ENCODE measurements around the gene ZDBF2. TPM values are rescaled to one million over a fixed set of nuclear protein-coding genes. Genes with fewer than 3 reads are reported as not detected.
A peak's percentile ranks its signal among the peaks of the same experiment; 100 is the strongest.
"Not testable (repeated sequence)": the region's sequence is repeated elsewhere in the genome, so short reads cannot be mapped to it uniquely, and the experiment has no call there.

The ZDBF2 gene
- total RNA-seq, 2 experiments from 2014 or later = 3.2 to 4.3 TPM

DNA sequence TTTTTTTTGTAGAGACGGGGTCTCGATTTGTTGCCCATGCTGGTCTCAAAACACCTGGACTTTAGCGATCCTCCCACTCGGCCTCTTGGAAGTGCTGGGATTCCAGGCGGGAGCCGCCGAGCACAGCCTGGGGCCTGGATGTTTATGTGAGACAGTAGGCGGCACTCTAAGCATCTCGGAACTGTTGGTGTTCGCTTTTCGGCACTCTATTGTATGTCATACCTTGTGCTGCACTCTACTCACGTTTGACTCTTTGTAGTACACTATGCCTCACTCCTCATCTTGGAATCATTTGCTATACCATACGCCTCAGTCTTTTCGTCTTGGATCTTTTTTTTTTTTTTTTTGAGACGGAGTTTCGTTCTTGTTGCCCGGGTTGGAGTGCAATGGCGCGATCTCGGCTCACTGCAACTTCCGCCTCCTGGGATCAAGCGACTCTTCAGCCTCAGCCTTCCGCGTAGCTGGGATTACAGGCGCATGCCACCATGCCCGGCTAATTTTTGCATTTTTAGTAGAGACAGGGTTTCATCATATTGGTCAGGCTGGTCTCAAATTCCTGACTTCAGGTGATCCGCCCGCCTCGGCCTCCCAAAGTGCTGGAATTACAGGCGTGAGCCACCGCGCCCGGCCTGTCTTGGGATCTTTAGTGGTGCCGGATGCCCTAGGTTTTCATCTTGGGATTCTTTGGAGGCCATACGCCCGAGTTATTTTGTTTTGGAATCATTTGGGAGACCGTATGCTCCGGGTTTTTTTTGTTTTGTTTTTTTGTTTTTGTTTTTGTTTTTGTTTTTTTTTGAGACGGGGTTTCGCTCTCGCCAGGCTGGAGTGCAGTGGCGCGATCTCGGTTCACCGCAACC is 24.2 kb upstream of the ZDBF2 start:
- DNase-seq = no peak
- Mint-ChIP-seq H3K9me3 (ENCODE audit: insufficient read depth) (peaks cover 4% of the 10 kb centered on the region), H3K4me1 (ENCODE audit: low read depth) (peaks cover 7% of the 10 kb centered on the region), H3K27ac (no peak overlapping the region), H3K4me3 (peak overlapping the region; percentile 73), H3K36me3 (ENCODE audit: low read depth) (no peaks in the 10 kb centered on the region), H3K27me3 (ENCODE audit: low read depth) (peaks cover 46% of the 10 kb centered on the region)
- ATAC-seq = peak; percentile 60
- CTCF ChIA-PET = interaction anchor here (1.4 kb wide), 1 partner anchor 10 kb away, joined by 3 read pairs; no protein-coding TSS in a partner anchor
- POLR2A ChIA-PET = no interaction called here

DNA sequence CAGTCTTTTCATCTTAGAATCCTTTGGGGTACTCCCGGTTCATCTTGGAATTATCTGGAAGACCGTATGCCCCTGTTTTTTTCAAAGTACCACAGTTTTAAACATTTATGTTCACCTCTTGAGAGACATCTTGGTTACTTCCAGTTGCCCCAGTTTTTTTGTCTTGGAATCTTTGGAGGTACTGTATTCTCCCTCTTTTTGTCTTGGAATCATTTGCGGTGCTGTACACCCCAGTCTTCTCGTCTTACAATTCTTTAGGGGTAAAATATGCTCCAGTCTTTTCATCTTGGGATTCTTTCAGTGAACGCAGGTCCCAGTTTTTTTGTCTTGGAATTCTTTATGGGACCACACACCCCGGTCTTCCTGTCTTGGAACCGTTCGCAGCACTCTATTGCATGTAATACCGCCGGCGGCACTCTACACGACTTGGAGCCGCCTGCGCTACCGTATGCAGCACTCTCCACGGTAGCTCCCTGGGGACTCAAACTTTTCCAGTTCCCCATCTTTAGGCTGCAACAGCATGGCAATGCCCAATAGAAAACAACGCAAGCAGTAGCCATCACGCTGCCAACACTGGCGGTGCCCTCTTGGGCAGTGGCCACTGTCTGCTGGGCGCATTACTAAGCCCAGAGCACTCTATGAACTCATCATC is 21.2 kb upstream of the ZDBF2 start:
- Mint-ChIP-seq H3K27ac (no peak overlapping the region), H3K36me3 (ENCODE audit: low read depth) (no peaks in the 10 kb centered on the region), H3K9me3 (ENCODE audit: insufficient read depth) (peaks cover 4% of the 10 kb centered on the region), H3K4me1 (ENCODE audit: low read depth) (peaks cover 7% of the 10 kb centered on the region), H3K4me3 (no peak overlapping the region), H3K27me3 (ENCODE audit: low read depth) (peaks cover 57% of the 10 kb centered on the region)
- DNase-seq (no peak), ATAC-seq (no peak)
- CTCF ChIA-PET = no interaction called here
- POLR2A ChIA-PET = no interaction called here

- H3K4me3 Mint-ChIP-seq = no peak overlapping the region
- no peak overlapping the region for H3K27ac Mint-ChIP-seq
- ChIA-PET CTCF (no interaction called here), POLR2A (no interaction called here)
- H3K9me3 Mint-ChIP-seq (ENCODE audit: insufficient read depth) = peaks cover 4% of the 10 kb centered on the region
- peaks cover 7% of the 10 kb centered on the region for H3K4me1 Mint-ChIP-seq (ENCODE audit: low read depth)
- H3K36me3 Mint-ChIP-seq (ENCODE audit: low read depth) = no peaks in the 10 kb centered on the region
- no peak for DNase-seq
- H3K27me3 Mint-ChIP-seq (ENCODE audit: low read depth) = peaks cover 57% of the 10 kb centered on the region
- ATAC-seq = no peak
Measured at GRCh38 chr2:206253777-206254166, 20.7 kb upstream of the ZDBF2 start.

GRCh38 chr2:206255003-206255402 is 19.5 kb upstream of the ZDBF2 start:
- peaks cover 57% of the 10 kb centered on the region for H3K27me3 Mint-ChIP-seq (ENCODE audit: low read depth)
- no peak overlapping the region for H3K4me3 Mint-ChIP-seq
- no peak overlapping the region for H3K27ac Mint-ChIP-seq
- DNase-seq (no peak), ATAC-seq (no peak)
- H3K36me3 Mint-ChIP-seq (ENCODE audit: low read depth) = no peaks in the 10 kb centered on the region
- CTCF ChIA-PET = interaction anchor here (0.8 to 1.4 kb wide), 2 partner anchors 8 to 11 kb away, joined by 3 to 4 read pairs; no protein-coding TSS in a partner anchor
- H3K9me3 Mint-ChIP-seq (ENCODE audit: insufficient read depth) = peaks cover 4% of the 10 kb centered on the region
- peaks cover 5% of the 10 kb centered on the region for H3K4me1 Mint-ChIP-seq (ENCODE audit: low read depth)
- POLR2A ChIA-PET = no interaction called here

GRCh38 chr2:206256706-206257205 is 17.7 kb upstream of the ZDBF2 start:
- Mint-ChIP-seq H3K4me1 (ENCODE audit: low read depth) (no peaks in the 10 kb centered on the region), H3K4me3 (no peak overlapping the region), H3K9me3 (ENCODE audit: insufficient read depth) (peaks cover 4% of the 10 kb centered on the region), H3K27ac (no peak overlapping the region), H3K36me3 (ENCODE audit: low read depth) (no peaks in the 10 kb centered on the region), H3K27me3 (ENCODE audit: low read depth) (peaks cover 61% of the 10 kb centered on the region)
- CTCF ChIA-PET = interaction anchor here (1.0 kb wide), 1 partner anchor 92 kb away, joined by 3 read pairs; no protein-coding TSS in a partner anchor
- DNase-seq = no peak
- POLR2A ChIA-PET = no interaction called here
- ATAC-seq = no peak

DNA sequence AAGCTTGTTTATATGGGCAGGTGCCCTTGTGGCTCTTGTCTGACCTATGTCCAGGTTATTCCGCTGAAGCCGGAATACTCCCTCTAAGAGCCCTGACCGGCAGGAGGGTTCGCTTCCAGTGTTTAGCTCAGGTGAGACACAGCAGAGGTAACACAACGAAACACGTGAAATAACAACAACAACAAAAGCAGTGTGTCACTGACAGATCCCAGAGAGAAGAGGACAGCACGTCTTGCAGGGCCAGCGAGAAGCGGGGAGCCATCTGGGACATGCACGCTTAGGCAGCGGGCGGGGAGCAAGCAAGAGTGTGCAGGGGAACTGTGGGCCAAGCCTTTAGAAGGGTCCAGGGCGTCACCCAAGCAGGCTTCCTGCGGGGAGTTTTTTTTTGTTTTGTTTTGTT is 17.1 kb upstream of the ZDBF2 start:
- DNase-seq = no peak
- peaks cover 59% of the 10 kb centered on the region for H3K27me3 Mint-ChIP-seq (ENCODE audit: low read depth)
- ChIA-PET POLR2A (no interaction called here), CTCF (no interaction called here)
- H3K36me3 Mint-ChIP-seq (ENCODE audit: low read depth) = no peaks in the 10 kb centered on the region
- no peak overlapping the region for H3K4me3 Mint-ChIP-seq
- ATAC-seq = no peak
- no peak overlapping the region for H3K27ac Mint-ChIP-seq
- H3K4me1 Mint-ChIP-seq (ENCODE audit: low read depth) = no peaks in the 10 kb centered on the region
- peaks cover 4% of the 10 kb centered on the region for H3K9me3 Mint-ChIP-seq (ENCODE audit: insufficient read depth)

DNA sequence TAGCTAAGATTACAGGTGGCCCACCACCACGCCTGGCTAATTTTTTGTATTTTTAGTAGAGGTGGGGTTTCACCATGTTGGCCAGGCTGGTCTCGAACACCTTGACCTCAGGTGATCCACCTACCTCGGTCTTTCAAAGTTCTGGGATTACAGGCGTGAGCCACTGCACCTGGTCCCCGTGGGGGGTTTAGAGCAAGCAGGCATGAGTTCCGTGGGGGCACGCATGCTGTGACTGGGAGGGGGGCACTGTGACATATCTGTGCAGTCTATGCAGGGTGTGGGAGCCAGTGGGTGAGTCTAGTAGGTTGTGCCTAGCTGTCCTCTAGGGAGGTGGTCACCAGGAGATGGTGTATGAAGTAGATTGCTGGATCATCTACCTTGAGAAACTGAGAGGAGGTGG is 16.6 kb upstream of the ZDBF2 start:
- Mint-ChIP-seq H3K36me3 (ENCODE audit: low read depth) (no peaks in the 10 kb centered on the region), H3K9me3 (ENCODE audit: insufficient read depth) (no peaks in the 10 kb centered on the region), H3K27me3 (ENCODE audit: low read depth) (peaks cover 59% of the 10 kb centered on the region), H3K4me3 (no peak overlapping the region), H3K4me1 (ENCODE audit: low read depth) (no peaks in the 10 kb centered on the region), H3K27ac (no peak overlapping the region)
- DNase-seq = no peak
- CTCF ChIA-PET = no interaction called here
- POLR2A ChIA-PET = no interaction called here
- ATAC-seq = no peak

- DNase-seq; H3K9me3 Mint-ChIP-seq (ENCODE audit: insufficient read depth); H3K27ac Mint-ChIP-seq; H3K4me1 Mint-ChIP-seq (ENCODE audit: low read depth); ATAC-seq; CTCF ChIA-PET; H3K4me3 Mint-ChIP-seq; POLR2A ChIA-PET; H3K36me3 Mint-ChIP-seq (ENCODE audit: low read depth): not testable (repeated sequence)
- peaks cover 58% of the 10 kb centered on the region for H3K27me3 Mint-ChIP-seq (ENCODE audit: low read depth)
Measured at GRCh38 chr2:206258615-206259014, 15.8 kb upstream of the ZDBF2 start.

- H3K4me3 Mint-ChIP-seq = no peak overlapping the region
- DNase-seq (no peak), ATAC-seq (no peak)
- H3K27me3 Mint-ChIP-seq (ENCODE audit: low read depth) = peaks cover 61% of the 10 kb centered on the region
- POLR2A ChIA-PET = no interaction called here
- peaks cover 2% of the 10 kb centered on the region for H3K36me3 Mint-ChIP-seq (ENCODE audit: low read depth)
- H3K27ac Mint-ChIP-seq = no peak overlapping the region
- CTCF ChIA-PET = interaction anchor here (1.0 to 1.4 kb wide), 2 partner anchors 10 to 95 kb away, joined by 3 read pairs; no protein-coding TSS in a partner anchor
- H3K4me1 Mint-ChIP-seq (ENCODE audit: low read depth) = no peaks in the 10 kb centered on the region
- no peaks in the 10 kb centered on the region for H3K9me3 Mint-ChIP-seq (ENCODE audit: insufficient read depth)
Measured at GRCh38 chr2:206259376-206260187, 14.9 kb upstream of the ZDBF2 start.

- H3K27me3 Mint-ChIP-seq (ENCODE audit: low read depth) = peaks cover 63% of the 10 kb centered on the region
- H3K4me1 Mint-ChIP-seq (ENCODE audit: low read depth) = no peaks in the 10 kb centered on the region
- ChIA-PET CTCF (interaction anchor here (1.0 to 1.4 kb wide), 2 partner anchors 11 to 96 kb away, joined by 3 read pairs; no protein-coding TSS in a partner anchor), POLR2A (no interaction called here)
- H3K27ac Mint-ChIP-seq = no peak overlapping the region
- H3K4me3 Mint-ChIP-seq = no peak overlapping the region
- peaks cover 2% of the 10 kb centered on the region for H3K36me3 Mint-ChIP-seq (ENCODE audit: low read depth)
- H3K9me3 Mint-ChIP-seq (ENCODE audit: insufficient read depth) = no peaks in the 10 kb centered on the region
- no peak for DNase-seq
- peak; percentile 67 for ATAC-seq
Measured at GRCh38 chr2:206260188-206261012, 14.1 kb upstream of the ZDBF2 start.

- Mint-ChIP-seq H3K9me3 (ENCODE audit: insufficient read depth) (no peaks in the 10 kb centered on the region), H3K4me3 (no peak overlapping the region), H3K4me1 (ENCODE audit: low read depth) (no peaks in the 10 kb centered on the region), H3K27me3 (ENCODE audit: low read depth) (peaks cover 75% of the 10 kb centered on the region), H3K27ac (no peak overlapping the region), H3K36me3 (ENCODE audit: low read depth) (peaks cover 2% of the 10 kb centered on the region)
- ChIA-PET CTCF (no interaction called here), POLR2A (no interaction called here)
- DNase-seq (no peak), ATAC-seq (no peak)
Measured at GRCh38 chr2:206263959-206264603, 10.4 kb upstream of the ZDBF2 start.
